Measurements from ENCODE around the gene IL10RB.
"Not testable (repeated sequence)": the region's sequence is repeated elsewhere in the genome, so short reads cannot be mapped to it uniquely, and the experiment has no call there.

IL10RB gene

GRCh38 chr21:33241846-33242245 lies 24.3 kb upstream of the IL10RB start:
- DNase-seq, result no peak

DNA sequence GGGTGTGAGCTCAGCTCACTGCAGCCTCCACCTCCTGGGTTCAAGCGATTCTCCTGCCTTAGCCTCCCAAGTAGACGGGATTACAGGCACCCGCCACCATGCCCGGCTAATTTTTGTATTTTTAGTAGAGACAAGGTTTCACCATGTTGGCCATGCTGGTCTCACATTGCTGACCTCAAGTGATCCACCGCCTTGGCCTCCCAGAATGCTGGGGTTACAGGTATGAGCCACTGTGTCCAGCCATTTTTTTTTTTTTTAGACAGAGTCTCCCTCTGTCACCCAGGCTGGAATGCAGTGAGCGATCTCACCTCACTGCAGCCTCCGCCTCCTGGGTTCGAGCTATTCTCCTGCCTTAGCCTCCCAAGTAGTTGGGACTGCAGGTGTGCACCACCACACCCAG lies 23.3 kb upstream of the IL10RB start:
- DNase-seq, result not testable (repeated sequence)

DNA sequence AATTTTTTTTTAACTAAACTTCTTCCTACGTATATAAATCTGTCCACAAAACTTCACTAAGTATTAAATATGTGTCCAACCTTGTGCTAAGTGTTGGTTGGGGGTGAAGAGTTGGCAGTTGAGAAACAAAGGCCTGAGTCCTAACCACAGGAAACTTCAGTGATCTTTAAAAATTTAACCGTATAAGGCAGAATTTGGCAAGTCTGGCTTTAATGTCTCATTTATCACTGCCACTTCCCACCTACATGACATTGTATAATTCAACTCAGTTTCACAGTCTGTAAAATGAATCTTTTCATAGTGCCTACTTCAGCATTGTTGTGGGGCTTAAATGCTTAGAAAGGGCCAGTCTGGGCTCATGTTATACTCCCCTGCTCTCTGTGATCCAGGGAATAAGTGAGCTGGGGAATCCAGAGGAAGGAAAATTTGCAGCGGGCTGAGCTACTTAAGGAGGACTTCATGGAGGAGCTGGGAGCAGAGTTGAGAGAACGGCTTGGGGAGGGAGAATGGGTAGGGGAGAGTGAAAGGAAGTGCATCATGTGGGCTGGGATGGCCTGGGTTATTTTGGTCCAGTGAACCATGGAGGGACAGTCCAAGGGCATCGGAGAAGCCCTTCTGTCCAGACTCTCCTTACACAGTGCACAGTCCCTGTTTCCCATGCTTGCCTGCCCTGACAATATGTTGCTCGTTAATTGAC lies 21.9 kb upstream of the IL10RB start:
- DNase-seq, result no peak

- no peak for DNase-seq
Observed at GRCh38 chr21:33244779-33245105, 21.4 kb upstream of the IL10RB start.

DNA sequence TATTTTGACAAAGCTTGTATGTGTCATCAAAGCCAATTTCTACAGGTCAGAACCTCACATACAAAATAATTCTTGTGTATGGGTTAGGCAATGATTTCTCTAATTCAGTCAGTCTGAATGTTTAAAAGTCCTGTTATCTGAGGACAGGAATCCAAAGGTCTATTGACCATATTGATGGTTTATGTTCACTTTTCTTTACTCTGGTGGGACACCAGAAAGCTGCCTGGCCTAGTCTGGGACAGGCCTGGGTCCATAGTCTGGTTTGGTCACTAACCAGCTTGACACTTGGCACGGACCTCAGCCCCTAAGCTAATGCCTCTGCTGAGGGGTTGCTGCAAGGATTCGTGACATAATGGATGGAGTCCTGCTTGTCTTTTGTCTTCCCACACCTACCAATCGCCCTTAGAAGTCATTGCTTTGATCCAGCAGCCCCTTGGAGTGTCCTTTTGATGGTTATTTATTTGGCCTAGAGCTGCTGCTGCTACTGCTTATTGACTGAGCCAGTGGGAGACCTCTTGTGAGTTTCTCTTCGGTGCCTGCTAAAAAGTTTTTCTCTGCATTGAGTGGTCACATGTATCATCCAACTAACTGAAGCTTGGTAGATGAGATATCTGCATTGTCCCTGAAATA lies 20.8 kb upstream of the IL10RB start:
- DNase-seq, result no peak

DNA sequence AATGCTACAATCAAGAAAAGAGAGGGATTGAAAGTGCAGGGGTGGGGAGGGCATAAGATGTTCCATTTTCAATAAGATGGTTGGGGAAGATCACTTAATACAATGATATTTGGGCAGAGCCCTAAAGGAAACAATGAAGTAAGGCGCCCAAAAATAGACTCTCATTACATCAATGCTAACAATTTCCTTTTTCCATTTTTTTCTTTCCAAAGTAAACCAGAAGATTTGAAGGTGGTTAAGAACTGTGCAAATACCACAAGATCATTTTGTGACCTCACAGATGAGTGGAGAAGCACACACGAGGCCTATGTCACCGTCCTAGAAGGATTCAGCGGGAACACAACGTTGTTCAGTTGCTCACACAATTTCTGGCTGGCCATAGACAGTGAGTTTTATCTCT lies 19.7 kb upstream of the IL10RB start:
- no peak for DNase-seq

GRCh38 chr21:33246963-33247362 lies 19.2 kb upstream of the IL10RB start:
- no peak for DNase-seq

DNA sequence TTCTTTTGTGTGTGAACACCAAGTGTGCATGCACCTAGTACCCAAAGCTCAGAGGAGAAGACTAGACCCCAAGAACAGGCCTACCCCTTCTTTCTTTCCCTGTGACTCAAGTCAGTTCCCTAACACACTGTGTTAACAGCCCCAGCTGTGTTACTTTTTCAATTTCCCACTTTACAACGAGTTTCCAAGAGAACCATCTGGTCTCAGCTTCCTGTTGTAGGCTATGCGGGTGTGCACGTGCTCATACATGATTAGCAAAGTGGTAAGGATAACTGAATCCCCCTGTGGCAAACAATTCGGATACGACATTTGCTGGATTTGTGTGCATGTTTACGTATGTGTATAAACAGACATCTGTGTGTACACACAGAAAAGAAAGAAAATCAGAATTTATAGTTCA lies 18.6 kb upstream of the IL10RB start:
- no peak for DNase-seq

DNA sequence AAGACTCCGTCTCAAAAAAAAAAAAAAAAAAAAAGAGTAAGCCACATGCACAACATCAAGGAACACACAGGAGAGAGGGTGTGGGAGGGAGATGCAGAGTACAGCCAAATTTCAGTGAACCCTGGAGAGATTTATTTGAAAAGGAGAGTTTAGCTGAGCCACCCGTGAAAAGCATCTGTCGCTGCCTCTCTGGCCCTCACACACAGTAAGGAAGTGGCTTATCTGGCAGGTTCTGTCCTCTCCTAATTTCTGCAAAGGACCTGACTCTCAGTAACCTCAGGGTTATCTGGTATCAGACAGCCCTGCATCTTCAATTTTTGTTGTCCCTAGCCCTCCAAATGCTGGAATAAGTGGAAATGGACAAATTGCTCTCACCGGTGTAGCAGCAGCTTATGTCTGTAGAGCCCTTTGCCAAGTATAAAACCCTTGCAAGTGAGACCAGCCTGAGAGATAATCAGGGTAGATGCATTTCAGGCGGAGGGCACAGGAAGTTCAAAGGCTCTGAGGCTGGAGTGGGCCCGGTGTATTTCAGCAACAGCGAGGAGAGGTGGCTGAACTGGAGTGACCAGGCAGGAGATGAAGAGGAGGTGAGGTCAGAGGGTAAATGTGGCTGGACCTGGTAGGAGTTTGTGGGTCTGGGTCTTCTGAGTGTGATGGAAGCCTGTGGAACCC lies 16.7 kb upstream of the IL10RB start:
- no peak for DNase-seq

GRCh38 chr21:33251119-33251518 lies 15.0 kb upstream of the IL10RB start:
- DNase-seq, result no peak

GRCh38 chr21:33253382-33253781 lies 12.8 kb upstream of the IL10RB start:
- DNase-seq, result not testable (repeated sequence)

DNA sequence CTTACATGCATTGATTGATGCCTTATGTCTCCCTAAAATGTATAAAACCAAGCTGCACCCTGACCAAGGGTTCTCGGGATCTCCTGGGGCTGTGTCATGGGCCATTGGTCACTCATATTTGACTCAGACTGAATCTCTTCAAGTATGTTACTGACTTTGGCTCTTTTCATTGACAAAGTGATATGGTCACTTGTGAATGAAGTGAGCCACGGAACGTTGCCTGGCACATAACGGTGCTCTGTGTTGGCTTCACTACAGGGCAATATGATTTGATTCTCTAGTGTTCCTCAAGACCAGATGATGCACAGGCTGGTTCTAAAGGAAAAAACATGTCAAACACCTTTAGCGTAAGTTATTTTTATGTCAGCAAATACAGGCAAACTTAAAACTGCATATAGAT lies 11.4 kb upstream of the IL10RB start:
- no peak for DNase-seq

DNA sequence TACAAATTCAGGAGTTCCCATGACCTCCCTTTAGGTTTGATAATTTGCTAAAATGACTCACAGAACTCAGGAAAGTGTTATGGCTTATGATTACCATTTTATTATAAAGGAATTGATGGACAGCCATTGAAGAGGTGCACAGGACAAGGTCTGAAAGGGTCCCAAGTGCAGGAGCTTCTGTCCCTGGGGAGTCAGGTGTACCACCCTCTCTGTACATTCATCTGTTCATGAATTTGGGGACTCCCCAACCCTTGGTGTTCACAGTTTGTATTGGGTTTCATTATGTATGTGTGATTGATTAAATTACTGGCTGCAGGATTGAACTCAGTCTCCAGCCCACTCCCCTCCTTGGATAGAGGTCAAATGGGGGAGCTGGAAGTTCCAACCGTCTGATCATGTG lies 10.8 kb upstream of the IL10RB start:
- no peak for DNase-seq

DNA sequence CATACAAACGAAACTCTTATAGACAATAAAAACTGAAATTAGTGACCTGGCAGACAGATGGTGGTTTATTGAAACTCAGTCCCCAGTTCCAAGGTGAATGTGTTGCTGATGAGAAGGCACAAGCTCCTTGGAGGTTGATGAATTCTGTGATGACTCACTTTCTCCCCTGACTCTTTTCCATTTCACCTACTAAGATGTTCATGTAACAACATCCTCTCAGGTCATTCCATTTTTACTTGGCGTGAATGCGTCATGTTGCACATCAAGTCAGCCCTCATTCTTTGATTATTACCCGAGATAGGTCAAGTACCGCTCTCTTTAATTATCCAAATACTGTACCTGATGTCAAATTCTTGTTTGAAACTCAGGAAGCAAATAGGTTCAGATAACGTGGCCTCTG lies 10.1 kb upstream of the IL10RB start:
- DNase-seq, result no peak

- DNase-seq, result no peak
Observed at GRCh38 chr21:33257094-33257803, 8.9 kb upstream of the IL10RB start.

DNA sequence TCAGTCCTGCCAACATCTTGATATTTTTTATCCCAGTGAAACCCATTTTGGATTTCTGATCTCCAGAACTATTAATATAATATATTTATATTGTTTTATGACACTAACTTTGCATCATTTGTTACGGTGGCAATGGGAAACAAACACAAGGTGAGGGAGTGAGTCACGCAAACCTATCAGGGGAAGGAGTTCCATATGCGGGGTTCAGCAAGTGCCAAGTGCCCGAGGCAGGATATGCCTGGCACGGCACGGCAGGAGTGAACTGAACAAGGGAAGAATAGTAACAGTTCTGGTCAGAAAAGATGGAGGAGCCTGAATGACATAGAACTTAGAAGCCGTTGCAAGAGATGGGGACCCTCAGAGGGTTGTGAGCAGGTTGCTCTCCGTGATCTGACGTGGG lies 7.7 kb upstream of the IL10RB start:
- no peak for DNase-seq

DNA sequence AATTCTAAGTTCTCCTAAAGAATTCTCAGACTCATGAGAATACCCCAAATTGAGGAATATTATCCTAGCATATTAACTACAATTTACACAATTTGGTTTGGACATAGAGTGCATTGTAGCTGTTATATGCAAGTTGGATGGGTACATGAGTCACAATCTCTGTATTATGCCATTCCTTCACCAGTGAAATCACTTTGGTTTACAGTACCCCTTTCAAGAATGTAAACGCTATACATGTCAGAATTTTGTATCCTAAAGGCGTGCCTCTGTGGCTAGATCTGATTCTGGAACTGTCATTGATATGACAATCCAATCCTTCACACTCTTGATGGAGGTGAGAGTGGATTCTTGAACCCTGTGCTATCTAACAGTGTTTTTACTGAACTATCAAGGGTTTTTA lies 6.7 kb upstream of the IL10RB start:
- no peak for DNase-seq

GRCh38 chr21:33259995-33260394 lies 6.2 kb upstream of the IL10RB start:
- no peak for DNase-seq

GRCh38 chr21:33261635-33262034 lies 4.5 kb upstream of the IL10RB start:
- no peak for DNase-seq

GRCh38 chr21:33262921-33263320 lies 3.2 kb upstream of the IL10RB start:
- DNase-seq, result no peak

- DNase-seq, result no peak
Observed at GRCh38 chr21:33264561-33264960, 1.6 kb upstream of the IL10RB start.

DNA sequence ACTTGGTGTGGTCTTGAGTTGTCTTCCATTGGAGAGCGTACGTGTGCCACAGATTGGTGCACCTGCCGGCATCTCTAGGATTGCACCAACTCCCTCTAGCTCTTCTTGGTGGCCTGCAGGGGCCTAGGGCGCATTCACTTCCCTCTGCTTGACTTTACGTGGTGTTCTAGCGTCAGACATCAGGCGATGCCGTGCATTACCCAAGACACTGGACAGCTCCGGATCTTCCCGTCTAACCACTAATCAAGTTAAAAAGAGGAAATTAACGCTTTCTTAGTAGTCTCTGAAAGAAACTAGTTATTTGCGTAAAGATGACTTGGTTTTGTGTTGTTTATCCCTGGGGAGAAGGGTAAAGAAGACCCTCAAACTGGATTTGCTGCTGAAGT lies 510 bp upstream of the IL10RB start:
- DNase-seq, result peak; percentile 48

- DNase-seq, result no peak
Observed at GRCh38 chr21:33266789-33267135, 595 bp downstream of the IL10RB start.

DNA sequence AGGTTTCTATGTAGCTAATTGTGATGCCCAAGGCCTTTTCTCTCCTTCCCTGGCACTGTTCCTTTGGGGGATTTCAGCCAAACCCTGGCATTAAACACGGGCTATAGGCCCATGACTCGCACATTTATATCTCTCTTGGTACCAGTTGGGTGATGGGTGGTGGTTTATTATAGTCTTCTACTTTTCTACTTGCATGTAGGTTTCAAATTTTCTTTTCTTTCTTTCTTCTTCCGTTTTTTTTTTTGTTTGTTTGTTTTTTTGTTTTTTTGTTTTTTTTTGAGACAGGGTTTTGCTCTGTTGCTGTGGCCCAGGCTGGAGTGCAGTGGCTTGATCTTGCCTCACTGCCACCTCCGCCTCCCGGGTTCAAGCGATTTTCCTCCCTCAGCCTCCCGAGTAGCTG lies 1.1 kb downstream of the IL10RB start:
- DNase-seq, result no peak

Measured in DMS153 (cell line).